Measurements from ENCODE around the gene NLGN3. TPM values are rescaled to one million over a fixed set of nuclear protein-coding genes. Genes with fewer than 3 reads are reported as not detected.

The NLGN3 gene
- total RNA-seq (1 to 10 TPM; 2.3 to 4.6 (median 3.0) TPM), polyA plus RNA-seq (under 1 TPM; 0.09 to 0.24 TPM), total RNA-seq (10.1 reads per million, percentile 36 among the genes with 10 or more reads in this experiment)

GRCh38 chrX:71144651-71145050 lies at the start of gene NLGN3:
Gene NLGN3 (plus strand): TSS chrX:71144841. CDS start chrX:71147750, 2,909 bp downstream.
- ATAC-seq, result no peak
- no peaks in the 10 kb centered on the region for H3K27me3 ChIP-seq (ENCODE audit: control insufficient read depth in 2 of 2, insufficient read depth in 2 of 2, low read length in 2 of 2)
- H3K4me3 ChIP-seq (ENCODE audit: low read length), result no peak within 1 kb of the TSS
- no peaks in the 10 kb centered on the region for H3K27me3 Mint-ChIP-seq
- H3K36me3 Mint-ChIP-seq, result no peaks in the 10 kb centered on the region
- peaks cover 0 to 2% (median 0%) of the 10 kb centered on the region in 11 donors for H3K9me3 Mint-ChIP-seq
- ChIA-PET POLR2A (no interaction called here), CTCF (interaction anchor here (0.7 kb wide), 1 partner anchor 36 kb away, joined by 4 read pairs; no protein-coding TSS in a partner anchor)
- peaks cover 5 to 28% (median 21%) of the 10 kb centered on the region in 7 donors for H3K4me1 Mint-ChIP-seq
- peaks cover 0 to 10% of the 10 kb centered on the region in 2 donors for H3K4me1 ChIP-seq (ENCODE audit: control insufficient read depth in 2 of 2, insufficient read depth in 2 of 2, low read length in 2 of 2)
- H3K27ac Mint-ChIP-seq, result peak within 1 kb of the TSS in 6 of 9 donors; percentile 14 to 64 (median 55)
- H3K4me3 Mint-ChIP-seq, result peak within 1 kb of the TSS in 6 of 10 donors; percentile 53 to 87 (median 61)
- no peaks in the 10 kb centered on the region for H3K9me3 ChIP-seq (ENCODE audit: control insufficient read depth in 2 of 3, low read length in 3 of 3)
- no peak for DNase-seq
- no peak within 1 kb of the TSS for H3K27ac ChIP-seq (ENCODE audit: low read depth, low read length)
- peaks cover 0 to 14% (median 0%) of the 10 kb centered on the region in 3 experiments for H3K36me3 ChIP-seq (ENCODE audit: control insufficient read depth in 2 of 3, insufficient read depth in 3 of 3, low read length in 3 of 3)
- intact Hi-C loops (cut with micrococcal nuclease), result loop anchor here in 1 of 2 donors (5.0 kb wide), 1 partner anchor 38 kb away; no protein-coding TSS in a partner anchor

DNA sequence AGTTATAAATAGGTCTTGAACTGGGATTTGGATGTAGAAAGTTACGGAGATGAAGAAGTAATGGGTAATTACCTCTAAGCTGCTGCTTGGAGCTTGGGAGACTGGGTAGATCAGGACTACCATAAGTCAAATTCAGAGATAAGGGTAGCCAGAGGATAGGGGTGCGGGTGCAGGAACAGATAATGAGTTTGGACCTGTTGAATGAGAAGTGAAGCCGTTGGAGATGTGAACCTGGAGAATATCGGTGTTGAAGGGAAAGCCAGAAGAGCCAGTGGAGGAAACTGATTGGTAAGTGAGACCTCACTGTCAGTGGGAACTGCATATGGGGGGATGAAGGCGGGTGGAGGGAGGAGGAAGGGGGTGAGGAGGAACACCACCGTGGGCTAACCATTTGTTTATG lies 49.6 kb upstream of the NLGN3 start:
- H3K9me3 ChIP-seq (ENCODE audit: control insufficient read depth in 2 of 3, low read length in 3 of 3), result no peaks in the 10 kb centered on the region
- peak overlapping the region; percentile 85 for H3K27ac ChIP-seq (ENCODE audit: low read depth, low read length)
- H3K4me3 ChIP-seq (ENCODE audit: low read length), result peak overlapping the region; percentile 67
- no peaks in the 10 kb centered on the region for H3K36me3 ChIP-seq (ENCODE audit: control insufficient read depth in 2 of 3, insufficient read depth in 3 of 3, low read length in 3 of 3)
- ATAC-seq, result no peak
- peaks cover 0 to 6% (median 0%) of the 10 kb centered on the region in 5 donors for H3K27me3 Mint-ChIP-seq
- H3K4me1 ChIP-seq (ENCODE audit: control insufficient read depth in 2 of 2, insufficient read depth in 2 of 2, low read length in 2 of 2), result peaks cover 20 to 21% of the 10 kb centered on the region in 2 donors
- H3K9me3 Mint-ChIP-seq, result peaks cover 0 to 5% (median 0%) of the 10 kb centered on the region in 11 donors
- peaks cover 11 to 37% (median 30%) of the 10 kb centered on the region in 7 donors for H3K4me1 Mint-ChIP-seq
- intact Hi-C loops (cut with micrococcal nuclease), result loop anchor here (1.0 kb wide), 2 partner anchors 27 to 188 kb away; partner anchors contain the start of genes SNX12 (in 2 of the 2) and NONO (in 1 of the 2)
- peak overlapping the region; percentile 73 to 95 (median 91) for H3K27ac Mint-ChIP-seq
- H3K4me3 Mint-ChIP-seq, result peak overlapping the region; percentile 90 to 100 (median 96)
- no peaks in the 10 kb centered on the region for H3K36me3 Mint-ChIP-seq
- ChIA-PET POLR2A (no interaction called here), CTCF (no interaction called here)
- DNase-seq, result no peak
- H3K27me3 ChIP-seq (ENCODE audit: control insufficient read depth in 2 of 2, insufficient read depth in 2 of 2, low read length in 2 of 2), result no peaks in the 10 kb centered on the region

- ChIA-PET CTCF (interaction anchor here (2.8 kb wide), 1 partner anchor 34 kb away, joined by 21 read pairs; no protein-coding TSS in a partner anchor), POLR2A (interaction anchor here (0.9 to 2.8 kb wide), 8 partner anchors 10 to 270 kb away, joined by 4 to 14 read pairs (median 6); partner anchors contain the start of genes CXorf65, IL2RG, MED12 and SNX12)
- ATAC-seq (peak; percentile 92), DNase-seq (peak; percentile 69 to 91 (median 82))
- H3K36me3 ChIP-seq (ENCODE audit: control insufficient read depth in 2 of 3, insufficient read depth in 3 of 3, low read length in 3 of 3), result no peaks in the 10 kb centered on the region
- Mint-ChIP-seq H3K27me3 (peaks cover 0 to 6% (median 0%) of the 10 kb centered on the region in 5 donors), H3K27ac (peak within 1 kb of the TSS; percentile 91 to 97 (median 95)), H3K9me3 (peaks cover 0 to 5% (median 0%) of the 10 kb centered on the region in 11 donors), H3K4me1 (peaks cover 11 to 40% (median 33%) of the 10 kb centered on the region in 7 donors), H3K36me3 (no peaks in the 10 kb centered on the region), H3K4me3 (peak within 1 kb of the TSS; percentile 90 to 100 (median 96))
- peak within 1 kb of the TSS; percentile 70 for H3K4me3 ChIP-seq (ENCODE audit: low read length)
- no peaks in the 10 kb centered on the region for H3K9me3 ChIP-seq (ENCODE audit: control insufficient read depth in 2 of 3, low read length in 3 of 3)
- intact Hi-C loops (cut with micrococcal nuclease), result loop anchor here (1.0 kb wide), 2 partner anchors 27 to 188 kb away; partner anchors contain the start of genes SNX12 (in 2 of the 2) and NONO (in 1 of the 2)
- H3K4me1 ChIP-seq (ENCODE audit: control insufficient read depth in 2 of 2, insufficient read depth in 2 of 2, low read length in 2 of 2), result peaks cover 20 to 22% of the 10 kb centered on the region in 2 donors
- H3K27ac ChIP-seq (ENCODE audit: low read depth, low read length), result peak within 1 kb of the TSS; percentile 85
- no peaks in the 10 kb centered on the region for H3K27me3 ChIP-seq (ENCODE audit: control insufficient read depth in 2 of 2, insufficient read depth in 2 of 2, low read length in 2 of 2)
Measured at GRCh38 chrX:71095555-71095980, 49.1 kb upstream of the NLGN3 start, which contains the start of gene FOXO4. Gene FOXO4 (plus strand): TSS chrX:71095851. CDS start chrX:71096529, 678 bp downstream.

GRCh38 chrX:71095981-71096759 lies 48.5 kb upstream of the NLGN3 start:
- Mint-ChIP-seq H3K4me1 (peaks cover 13 to 46% (median 39%) of the 10 kb centered on the region in 7 donors), H3K36me3 (no peaks in the 10 kb centered on the region), H3K27me3 (peaks cover 0 to 6% (median 0%) of the 10 kb centered on the region in 5 donors), H3K27ac (peak overlapping the region; percentile 91 to 97 (median 95)), H3K9me3 (peaks cover 0 to 5% (median 0%) of the 10 kb centered on the region in 11 donors), H3K4me3 (peak overlapping the region; percentile 90 to 100 (median 96))
- POLR2A ChIA-PET, result interaction anchor here (0.9 to 2.8 kb wide), 8 partner anchors 10 to 270 kb away, joined by 4 to 14 read pairs (median 6); partner anchors contain the start of genes CXorf65, IL2RG, MED12 and SNX12
- Histone ChIP-seq H3K4me1 (ENCODE audit: control insufficient read depth in 2 of 2, insufficient read depth in 2 of 2, low read length in 2 of 2) (peaks cover 20 to 28% of the 10 kb centered on the region in 2 donors), H3K4me3 (ENCODE audit: low read length) (peak overlapping the region; percentile 70), H3K27ac (ENCODE audit: low read depth, low read length) (peak overlapping the region; percentile 85), H3K9me3 (ENCODE audit: control insufficient read depth in 2 of 3, low read length in 3 of 3) (no peaks in the 10 kb centered on the region), H3K27me3 (ENCODE audit: control insufficient read depth in 2 of 2, insufficient read depth in 2 of 2, low read length in 2 of 2) (no peaks in the 10 kb centered on the region), H3K36me3 (ENCODE audit: control insufficient read depth in 2 of 3, insufficient read depth in 3 of 3, low read length in 3 of 3) (no peaks in the 10 kb centered on the region)
- intact Hi-C loops (cut with micrococcal nuclease), result loop anchor here (1.0 to 2.0 kb wide), 7 partner anchors 28 to 271 kb away; partner anchors contain the start of genes NONO (in 2 of the 2), SNX12 (in 2 of the 2), TAF1 (in 1 of the 2) and ZMYM3 (in 1 of the 2)
- CTCF ChIA-PET, result interaction anchor here (2.8 kb wide), 1 partner anchor 34 kb away, joined by 21 read pairs; no protein-coding TSS in a partner anchor
- peak; percentile 57 for ATAC-seq
- peak in 3 of 9 donors; percentile 56 to 73 (median 65) for DNase-seq

DNA sequence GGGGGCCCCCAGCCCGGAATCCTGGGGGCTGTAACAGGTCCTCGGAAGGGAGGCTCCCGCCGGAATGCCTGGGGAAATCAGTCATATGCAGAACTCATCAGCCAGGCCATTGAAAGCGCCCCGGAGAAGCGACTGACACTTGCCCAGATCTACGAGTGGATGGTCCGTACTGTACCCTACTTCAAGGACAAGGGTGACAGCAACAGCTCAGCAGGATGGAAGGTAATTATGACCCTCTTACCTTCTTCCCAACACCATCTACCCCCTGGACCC lies 47.9 kb upstream of the NLGN3 start:
- H3K4me1 Mint-ChIP-seq, result peaks cover 18 to 51% (median 44%) of the 10 kb centered on the region in 7 donors

More for the DNA sequence above, 47.9 kb upstream of the NLGN3 start:
- Histone ChIP-seq H3K9me3 (ENCODE audit: control insufficient read depth in 2 of 3, low read length in 3 of 3) (no peaks in the 10 kb centered on the region), H3K36me3 (ENCODE audit: control insufficient read depth in 2 of 3, insufficient read depth in 3 of 3, low read length in 3 of 3) (no peaks in the 10 kb centered on the region), H3K4me3 (ENCODE audit: low read length) (peak overlapping the region; percentile 70), H3K27ac (ENCODE audit: low read depth, low read length) (peak overlapping the region; percentile 85), H3K4me1 (ENCODE audit: control insufficient read depth in 2 of 2, insufficient read depth in 2 of 2, low read length in 2 of 2) (peaks cover 24 to 33% of the 10 kb centered on the region in 2 donors), H3K27me3 (ENCODE audit: control insufficient read depth in 2 of 2, insufficient read depth in 2 of 2, low read length in 2 of 2) (no peaks in the 10 kb centered on the region)
- Mint-ChIP-seq H3K27ac (peak overlapping the region in 5 of 9 donors; percentile 41 to 95 (median 91)), H3K4me3 (peak overlapping the region; percentile 90 to 100 (median 96)), H3K27me3 (peaks cover 0 to 6% (median 0%) of the 10 kb centered on the region in 5 donors), H3K9me3 (peaks cover 0 to 5% (median 0%) of the 10 kb centered on the region in 11 donors), H3K36me3 (no peaks in the 10 kb centered on the region)
- POLR2A ChIA-PET, result interaction anchor here (1.0 to 2.8 kb wide), 7 partner anchors 9 to 269 kb away, joined by 4 to 14 read pairs (median 6); partner anchors contain the start of genes CXorf65, IL2RG, MED12 and SNX12
- CTCF ChIA-PET, result interaction anchor here (2.8 kb wide), 1 partner anchor 33 kb away, joined by 21 read pairs; no protein-coding TSS in a partner anchor
- ATAC-seq (no peak), DNase-seq (no peak)
- intact Hi-C loops (cut with micrococcal nuclease), result loop anchor here (1.0 to 2.0 kb wide), 6 partner anchors 86 to 270 kb away; partner anchors contain the start of genes NONO (in 1 of the 2), TAF1 (in 1 of the 2) and ZMYM3 (in 1 of the 2)
